ENCODE results near the gene MOK.

The MOK gene

DNA sequence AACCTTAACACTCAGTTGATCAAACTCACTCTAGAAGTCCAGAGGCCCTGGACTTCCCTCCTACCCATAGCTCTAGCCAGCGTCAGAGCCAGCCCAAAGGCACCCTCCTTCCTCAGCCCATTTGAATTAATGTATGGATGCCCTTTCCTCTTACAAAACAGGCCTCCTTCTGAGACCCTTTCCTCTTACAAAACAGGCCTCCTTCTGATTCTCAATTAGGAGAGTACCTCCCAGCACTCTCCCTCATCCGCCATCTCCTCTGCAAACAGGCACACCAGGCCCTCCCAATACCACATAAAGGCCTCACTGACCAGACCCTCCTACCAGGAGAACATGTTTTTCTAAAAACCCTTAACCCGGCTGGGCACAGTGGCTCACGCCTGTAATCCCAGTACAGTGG, 65.7 kb downstream of the MOK start:
- ChIA-PET CTCF (interaction anchor here (0.9 to 5.2 kb wide), 2 partner anchors 21 to 77 kb away, joined by 3 to 113 read pairs; partner anchors contain the start of gene ZNF839), POLR2A (no interaction called here)
- H3K4me3 ChIP-seq (ENCODE audit: low read depth, low read length), result no peak overlapping the region

DNA sequence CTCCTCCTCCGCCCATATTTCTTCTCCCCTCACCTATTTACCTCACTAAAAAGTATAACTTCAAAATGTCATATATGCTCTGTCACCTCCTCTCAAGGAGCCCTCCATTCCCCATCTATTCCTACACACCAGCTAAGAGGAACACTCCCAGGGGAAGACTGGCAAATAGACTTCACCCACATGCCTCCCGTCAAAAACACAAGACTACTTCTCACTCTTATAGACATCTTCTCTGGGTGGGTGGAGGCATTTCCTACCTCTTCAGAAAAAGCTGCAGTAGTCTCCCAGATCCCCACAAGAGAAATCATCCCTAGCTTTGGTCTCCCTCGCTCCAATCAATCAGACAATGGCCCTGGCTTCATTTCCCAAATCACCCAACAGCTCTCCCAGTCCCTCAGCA, 66.2 kb downstream of the MOK start:
- H3K4me3 ChIP-seq (ENCODE audit: low read depth, low read length), result no peak overlapping the region
- ChIA-PET CTCF (interaction anchor here (0.9 to 5.2 kb wide), 3 partner anchors 22 to 78 kb away, joined by 3 to 113 read pairs (median 6); partner anchors contain the start of gene ZNF839), POLR2A (no interaction called here)
- DNase-seq (ENCODE audit: low read depth, low spot score), result no peak
- TF ChIP-seq, protein P1, sequence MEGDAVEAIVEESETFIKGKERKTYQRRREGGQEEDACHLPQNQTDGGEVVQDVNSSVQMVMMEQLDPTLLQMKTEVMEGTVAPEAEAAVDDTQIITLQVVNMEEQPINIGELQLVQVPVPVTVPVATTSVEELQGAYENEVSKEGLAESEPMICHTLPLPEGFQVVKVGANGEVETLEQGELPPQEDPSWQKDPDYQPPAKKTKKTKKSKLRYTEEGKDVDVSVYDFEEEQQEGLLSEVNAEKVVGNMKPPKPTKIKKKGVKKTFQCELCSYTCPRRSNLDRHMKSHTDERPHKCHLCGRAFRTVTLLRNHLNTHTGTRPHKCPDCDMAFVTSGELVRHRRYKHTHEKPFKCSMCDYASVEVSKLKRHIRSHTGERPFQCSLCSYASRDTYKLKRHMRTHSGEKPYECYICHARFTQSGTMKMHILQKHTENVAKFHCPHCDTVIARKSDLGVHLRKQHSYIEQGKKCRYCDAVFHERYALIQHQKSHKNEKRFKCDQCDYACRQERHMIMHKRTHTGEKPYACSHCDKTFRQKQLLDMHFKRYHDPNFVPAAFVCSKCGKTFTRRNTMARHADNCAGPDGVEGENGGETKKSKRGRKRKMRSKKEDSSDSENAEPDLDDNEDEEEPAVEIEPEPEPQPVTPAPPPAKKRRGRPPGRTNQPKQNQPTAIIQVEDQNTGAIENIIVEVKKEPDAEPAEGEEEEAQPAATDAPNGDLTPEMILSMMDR (IDR thresholded peaks at IDR 0.05; ENCODE audit: insufficient read depth, low read length, missing control alignments), result no peak

More for the DNA sequence above, 65.7 kb downstream of the MOK start:
- no peak for DNase-seq (ENCODE audit: low read depth, low spot score)
- TF ChIP-seq, protein P1 (IDR thresholded peaks at IDR 0.05; ENCODE audit: insufficient read depth, low read length, missing control alignments), result no peak

DNA sequence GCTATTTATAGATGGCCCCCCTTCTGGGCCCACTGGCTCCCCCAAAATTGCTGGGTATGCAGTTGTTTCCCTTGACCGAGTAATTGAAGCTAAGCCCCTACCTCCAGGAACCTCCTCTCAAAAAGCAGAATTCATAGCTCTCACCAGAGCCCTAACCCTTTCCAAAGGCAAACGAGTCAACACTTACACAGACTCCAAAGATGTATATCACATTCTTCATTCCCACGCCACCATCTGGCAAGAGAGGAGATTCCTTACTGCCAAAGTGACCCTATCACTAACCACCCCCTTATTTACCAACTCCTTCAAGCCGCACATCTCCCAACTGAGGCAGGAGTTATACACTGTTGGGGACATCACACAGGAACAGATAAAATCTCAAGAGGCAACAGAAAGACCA, 66.8 kb downstream of the MOK start:
- ChIA-PET POLR2A (no interaction called here), CTCF (interaction anchor here (1.3 to 5.2 kb wide), 5 partner anchors 22 to 78 kb away, joined by 4 to 113 read pairs (median 6); partner anchors contain the start of gene ZNF839)
- DNase-seq (ENCODE audit: low read depth, low spot score), result no peak
- TF ChIP-seq, protein P1 (IDR thresholded peaks at IDR 0.05; ENCODE audit: insufficient read depth, low read length, missing control alignments), result no peak
- no peak overlapping the region for H3K4me3 ChIP-seq (ENCODE audit: low read depth, low read length)

DNA sequence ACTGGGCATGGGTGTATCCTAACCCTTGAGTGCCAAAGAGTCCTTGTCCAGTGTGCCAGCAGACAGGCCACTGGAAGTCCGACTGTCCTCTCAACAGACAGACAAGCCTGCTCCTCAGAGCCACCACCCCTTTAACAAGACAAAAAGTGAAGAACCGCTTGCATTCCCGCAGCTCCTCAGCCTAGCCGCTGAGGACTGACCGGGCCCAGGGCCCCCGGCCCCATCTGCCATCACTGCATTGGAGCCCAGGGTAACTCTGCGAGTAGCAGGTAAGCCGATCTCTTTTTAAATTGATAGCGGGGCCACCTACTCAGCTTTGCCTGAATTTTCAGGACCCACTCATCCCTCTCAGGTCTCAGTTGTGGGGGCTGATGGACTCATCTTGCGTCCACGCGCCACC, 68.9 kb downstream of the MOK start:
- ChIA-PET CTCF (interaction anchor here (0.6 to 5.2 kb wide), 17 partner anchors 10 to 275 kb away, joined by 3 to 113 read pairs (median 4); partner anchors contain the start of gene ZNF839), POLR2A (no interaction called here)
- no peak for DNase-seq (ENCODE audit: low read depth, low spot score)
- H3K4me3 ChIP-seq (ENCODE audit: low read depth, low read length), result no peak overlapping the region
- TF ChIP-seq, protein P1 (IDR thresholded peaks at IDR 0.05; ENCODE audit: insufficient read depth, low read length, missing control alignments), result no peak

DNA sequence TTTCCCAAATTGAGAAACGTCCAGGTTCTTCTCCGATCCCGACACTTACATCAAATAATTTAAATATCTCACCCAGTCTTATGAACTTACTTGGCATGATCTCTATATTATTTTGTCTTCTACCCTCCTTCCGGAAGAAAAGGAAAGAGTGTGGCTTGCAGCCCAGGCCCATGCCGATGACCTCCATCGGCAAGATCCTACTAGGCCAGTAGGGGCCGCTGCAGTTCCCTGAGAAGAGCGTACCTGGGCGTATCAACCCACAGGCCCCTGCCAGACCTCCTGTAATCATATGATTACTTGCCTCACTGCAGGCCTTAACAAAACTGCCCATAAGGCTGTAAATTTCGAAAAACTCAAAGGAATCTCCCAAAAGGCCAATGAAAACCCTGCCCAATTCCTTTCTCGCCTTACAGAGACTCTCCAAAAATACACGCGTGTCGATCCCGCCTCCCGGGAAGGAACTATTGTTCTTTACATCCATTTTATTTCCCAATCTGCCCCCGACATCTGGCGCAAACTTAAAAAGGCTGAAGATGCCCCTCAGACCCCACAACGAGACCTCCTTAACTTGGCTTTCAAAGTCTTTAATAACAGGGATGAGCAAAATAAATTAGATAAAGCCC, 69.6 kb downstream of the MOK start:
- peak overlapping the region; percentile 23 for H3K4me3 ChIP-seq (ENCODE audit: low read depth, low read length)
- POLR2A ChIA-PET, result no interaction called here
- TF ChIP-seq, protein P1 (IDR thresholded peaks at IDR 0.05; ENCODE audit: insufficient read depth, low read length, missing control alignments), result peak; percentile 83
- CTCF ChIA-PET, result interaction anchor here (0.6 to 5.2 kb wide), 13 partner anchors 9 to 81 kb away, joined by 3 to 113 read pairs (median 5); partner anchors contain the start of gene ZNF839
- DNase-seq (ENCODE audit: low read depth, low spot score), result peak; percentile 34

DNA sequence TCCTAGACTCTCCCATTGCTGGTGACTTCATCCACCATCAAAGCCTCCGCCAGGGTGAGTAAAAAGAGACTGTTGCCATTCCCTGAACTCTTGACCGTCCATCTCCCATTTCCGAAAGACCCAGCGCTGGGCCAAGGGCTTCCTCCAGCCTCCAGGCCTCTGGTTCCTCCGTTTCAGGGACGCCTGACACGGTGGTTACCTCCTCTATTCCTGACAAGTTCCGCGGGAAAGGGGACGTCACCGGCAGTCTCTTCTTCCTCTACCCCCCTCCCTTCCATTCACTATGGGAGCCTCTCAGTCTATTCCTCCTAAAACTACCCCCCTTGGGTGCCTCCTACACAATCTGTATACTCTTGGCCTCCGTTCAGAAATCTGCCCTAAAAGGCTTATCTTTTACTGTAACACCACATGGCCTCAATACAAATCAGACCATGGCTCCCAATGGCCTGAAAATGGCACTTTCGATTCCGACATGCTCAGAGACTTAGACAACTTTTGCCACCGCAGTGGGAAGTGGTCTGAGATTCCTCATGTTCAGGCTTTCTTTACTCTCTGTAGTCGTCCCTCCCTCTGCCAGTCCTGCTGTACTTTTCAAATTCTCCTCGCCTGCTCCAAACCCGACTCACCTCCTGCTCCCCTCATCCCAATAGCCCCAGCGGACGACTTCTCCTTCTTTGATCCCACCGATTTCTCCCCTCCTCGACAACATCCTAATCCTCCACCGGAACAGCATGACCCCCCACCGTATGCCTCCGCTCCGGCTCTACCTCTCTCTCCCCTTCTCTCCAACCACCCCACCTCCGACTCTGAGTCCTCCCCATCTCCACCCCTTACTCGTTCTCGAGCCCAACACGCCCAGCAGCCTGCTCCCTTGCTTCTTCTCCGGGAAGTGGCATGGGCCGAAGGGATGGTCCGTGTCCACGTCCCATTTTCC, 70.4 kb downstream of the MOK start:
- DNase-seq (ENCODE audit: low read depth, low spot score), result no peak
- TF ChIP-seq, protein P1 (IDR thresholded peaks at IDR 0.05; ENCODE audit: insufficient read depth, low read length, missing control alignments), result no peak
- ChIA-PET POLR2A (no interaction called here), CTCF (interaction anchor here (1.3 to 5.5 kb wide), 4 partner anchors 13 to 88 kb away, joined by 4 to 60 read pairs (median 5); partner anchors contain the start of gene MOK)
- peak overlapping the region; percentile 23 for H3K4me3 ChIP-seq (ENCODE audit: low read depth, low read length)

Data from AG04449 (cell line).